Upper lobe of left lung (tissue), 4 donors: Measurements from ENCODE around the gene HABP2.

Source experiments
- POLR2AphosphoS5 ChIP-seq, 2 donors: sonication (generic); formaldehyde crosslinking; IDR thresholded peaks; one replicate each; pipeline ENCODE4 v1.5.1; 2017; ENCODE audit warnings: antibody characterized with exemption in 2 of 2
- TF ChIP-seq, protein P1 (sequence below), 6 experiments: fragments of 450-650 bp in 4 of 6; fragments of 200-600 bp in 2 of 6; sonication (generic) in 2 of 6; IDR thresholded peaks; one replicate each; pipeline ENCODE4 v1.5.1; 2016 to 2019; ENCODE audit warnings: antibody characterized with exemption in 6 of 6

DNA sequence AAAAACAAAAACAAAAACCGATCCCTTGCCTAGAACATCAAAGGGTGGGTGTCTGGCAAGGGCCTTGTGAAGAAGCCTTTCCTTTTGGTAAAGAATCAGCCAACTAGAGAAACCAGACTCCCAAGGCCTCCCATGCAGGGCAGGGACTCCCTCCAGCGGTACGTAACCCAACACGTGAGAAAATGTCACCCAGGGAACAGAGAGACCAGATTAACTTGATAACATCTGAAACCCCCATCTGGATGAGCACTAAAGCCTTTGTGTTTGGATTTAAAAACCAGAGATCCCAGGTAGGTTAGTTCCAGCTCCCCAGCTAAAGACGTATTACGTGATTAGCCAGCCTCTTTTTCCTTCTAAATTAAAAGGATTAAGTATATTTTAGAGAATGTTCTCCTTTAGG, 3.0 kb upstream of the HABP2 start:
- TF ChIP-seq, protein P1, sequence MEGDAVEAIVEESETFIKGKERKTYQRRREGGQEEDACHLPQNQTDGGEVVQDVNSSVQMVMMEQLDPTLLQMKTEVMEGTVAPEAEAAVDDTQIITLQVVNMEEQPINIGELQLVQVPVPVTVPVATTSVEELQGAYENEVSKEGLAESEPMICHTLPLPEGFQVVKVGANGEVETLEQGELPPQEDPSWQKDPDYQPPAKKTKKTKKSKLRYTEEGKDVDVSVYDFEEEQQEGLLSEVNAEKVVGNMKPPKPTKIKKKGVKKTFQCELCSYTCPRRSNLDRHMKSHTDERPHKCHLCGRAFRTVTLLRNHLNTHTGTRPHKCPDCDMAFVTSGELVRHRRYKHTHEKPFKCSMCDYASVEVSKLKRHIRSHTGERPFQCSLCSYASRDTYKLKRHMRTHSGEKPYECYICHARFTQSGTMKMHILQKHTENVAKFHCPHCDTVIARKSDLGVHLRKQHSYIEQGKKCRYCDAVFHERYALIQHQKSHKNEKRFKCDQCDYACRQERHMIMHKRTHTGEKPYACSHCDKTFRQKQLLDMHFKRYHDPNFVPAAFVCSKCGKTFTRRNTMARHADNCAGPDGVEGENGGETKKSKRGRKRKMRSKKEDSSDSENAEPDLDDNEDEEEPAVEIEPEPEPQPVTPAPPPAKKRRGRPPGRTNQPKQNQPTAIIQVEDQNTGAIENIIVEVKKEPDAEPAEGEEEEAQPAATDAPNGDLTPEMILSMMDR (IDR thresholded peaks at IDR 0.05), result no peak
- no peak for TF ChIP-seq POLR2AphosphoS5 (IDR thresholded peaks at IDR 0.05)
